SK-N-MC (cell line): ENCODE data around the gene ZSCAN22.

ENCODE experiments used
- EZH2 ChIP-seq: fragments of 200-600 bp; sonication (generic); IDR thresholded peaks from one replicate; pipeline ENCODE4 v1.6.1; 2017; ENCODE audit warnings: antibody characterized with exemption
- FOXP2 ChIP-seq: optimal IDR thresholded peaks from 2 replicates; pipeline ENCODE3; 2011; ENCODE audit warnings: mild to moderate bottlenecking, moderate library complexity; ENCODE audit not compliant: insufficient read depth; ENCODE audit errors: extremely low read length, control extremely low read depth
- POLR2AphosphoS5 ChIP-seq: IDR thresholded peaks from 2 replicates; pipeline ENCODE4 v1.6.1; 2012; ENCODE audit warnings: mild to moderate bottlenecking, low read depth, low read length, borderline replicate concordance

- no peak for TF ChIP-seq POLR2AphosphoS5
- TF ChIP-seq EZH2: no peak
- TF ChIP-seq FOXP2: no peak
Observed at GRCh38 chr19:58349590-58349989, 22.8 kb downstream of the ZSCAN22 start.
